SU-DHL-6 (cell line): ENCODE results near the gene NAV2.

Experiments used
- CTCF ChIP-seq: fragments of 200-600 bp; sonication (generic); IDR thresholded peaks from one replicate; pipeline ENCODE4 v1.5.1; 2017; ENCODE audit warnings: antibody characterized with exemption, mild to moderate bottlenecking, low read length, moderate library complexity; ENCODE audit not compliant: insufficient read depth, poor library complexity, severe bottlenecking
- EZH2phosphoT487 ChIP-seq: fragments of 200-600 bp; sonication (generic), shearing (Covaris generic); conservative IDR thresholded peaks from 2 replicates; pipeline ENCODE4 v1.6.1; 2018; ENCODE audit warnings: mild to moderate bottlenecking, antibody characterized with exemption, low read length, moderate library complexity, mixed read lengths

GRCh38 chr11:20029193-20029592 lies 316.6 kb downstream of the NAV2 start:
- TF ChIP-seq CTCF (no peak), EZH2phosphoT487 (no peak)
